GM13976 (cell line): ENCODE data around the gene EXOC6B.

Experiments
- DNase-seq: peaks from one replicate; pipeline ENCODE4 v3.0.0; 2012; ENCODE audit warnings: low spot score
- in situ Hi-C: fragments of 300-500 bp; cut with MboI; formaldehyde crosslinking; loops from one replicate; pipeline ENCODE4 v1.12.0; 2022; ENCODE audit warnings: low sequenced_read_pairs, mixed read lengths, inconsistent platforms; ENCODE audit not compliant: unreplicated experiment
- TF ChIP-seq, protein P1 (sequence below): IDR thresholded peaks from 2 replicates; pipeline ENCODE4 v1.5.1; 2012; ENCODE audit warnings: borderline replicate concordance, mild to moderate bottlenecking; ENCODE audit not compliant: insufficient read depth; ENCODE audit errors: extremely low read depth, missing control alignments, control extremely low read depth

The EXOC6B gene

DNA sequence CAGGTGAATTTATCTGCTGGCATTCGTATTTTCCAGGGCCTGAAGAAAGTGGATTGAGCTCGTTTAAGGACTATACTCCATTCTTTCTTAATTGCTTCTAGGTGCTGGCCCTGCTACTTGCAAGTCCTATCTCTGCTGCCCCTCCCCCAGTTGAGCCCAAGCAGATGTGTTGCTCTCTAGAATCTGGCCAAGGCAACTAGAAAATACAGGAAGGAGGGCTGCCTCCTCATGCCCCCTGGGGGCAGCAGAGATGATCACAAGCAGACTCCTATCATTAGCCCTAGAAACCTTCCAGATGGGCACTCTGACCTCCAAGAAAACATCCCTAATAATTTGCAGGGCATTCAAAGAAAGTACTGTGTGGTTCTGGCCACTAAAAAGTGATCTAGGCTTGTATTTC lies 605.7 kb downstream of the EXOC6B start:
- in situ Hi-C loops, result no loop called here
- no peak for DNase-seq
- TF ChIP-seq, protein P1, sequence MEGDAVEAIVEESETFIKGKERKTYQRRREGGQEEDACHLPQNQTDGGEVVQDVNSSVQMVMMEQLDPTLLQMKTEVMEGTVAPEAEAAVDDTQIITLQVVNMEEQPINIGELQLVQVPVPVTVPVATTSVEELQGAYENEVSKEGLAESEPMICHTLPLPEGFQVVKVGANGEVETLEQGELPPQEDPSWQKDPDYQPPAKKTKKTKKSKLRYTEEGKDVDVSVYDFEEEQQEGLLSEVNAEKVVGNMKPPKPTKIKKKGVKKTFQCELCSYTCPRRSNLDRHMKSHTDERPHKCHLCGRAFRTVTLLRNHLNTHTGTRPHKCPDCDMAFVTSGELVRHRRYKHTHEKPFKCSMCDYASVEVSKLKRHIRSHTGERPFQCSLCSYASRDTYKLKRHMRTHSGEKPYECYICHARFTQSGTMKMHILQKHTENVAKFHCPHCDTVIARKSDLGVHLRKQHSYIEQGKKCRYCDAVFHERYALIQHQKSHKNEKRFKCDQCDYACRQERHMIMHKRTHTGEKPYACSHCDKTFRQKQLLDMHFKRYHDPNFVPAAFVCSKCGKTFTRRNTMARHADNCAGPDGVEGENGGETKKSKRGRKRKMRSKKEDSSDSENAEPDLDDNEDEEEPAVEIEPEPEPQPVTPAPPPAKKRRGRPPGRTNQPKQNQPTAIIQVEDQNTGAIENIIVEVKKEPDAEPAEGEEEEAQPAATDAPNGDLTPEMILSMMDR, result no peak

- TF ChIP-seq, protein P1, result no peak
- in situ Hi-C loops, result no loop called here
- no peak for DNase-seq
Measured at GRCh38 chr2:72214429-72215143, 611.2 kb downstream of the EXOC6B start.

GRCh38 chr2:72212486-72212855 lies 613.4 kb downstream of the EXOC6B start:
- in situ Hi-C loops, result no loop called here
- TF ChIP-seq, protein P1, result no peak
- no peak for DNase-seq

- no peak for DNase-seq
- TF ChIP-seq, protein P1, result no peak
- in situ Hi-C loops, result no loop called here
Measured at GRCh38 chr2:72211777-72212485, 613.9 kb downstream of the EXOC6B start.

GRCh38 chr2:72211350-72211749 lies 614.5 kb downstream of the EXOC6B start:
- TF ChIP-seq, protein P1, result no peak
- DNase-seq, result no peak
- in situ Hi-C loops, result no loop called here

DNA sequence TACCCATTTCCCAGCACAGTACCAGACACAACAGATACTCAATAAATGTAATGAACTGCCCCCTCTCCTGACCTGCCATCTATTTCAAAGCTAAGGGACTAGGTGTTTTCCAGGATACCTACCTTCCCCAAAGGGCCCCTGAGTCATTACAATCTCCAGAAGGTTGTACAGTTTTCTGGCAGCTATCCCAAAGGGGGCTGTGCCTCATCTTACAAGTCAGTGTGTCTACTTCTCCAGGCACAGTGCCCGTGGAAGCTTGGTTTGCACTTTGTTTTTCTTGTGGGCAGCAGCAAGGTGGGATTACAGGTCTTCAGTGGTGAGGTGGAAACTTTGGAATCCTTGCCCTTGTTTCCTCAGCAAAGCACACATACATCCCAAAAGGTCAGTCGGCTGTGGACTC lies 615.4 kb downstream of the EXOC6B start:
- no peak for DNase-seq
- TF ChIP-seq, protein P1, result no peak
- in situ Hi-C loops, result no loop called here
